Measurements from ENCODE around the gene CHMP4B.
"Not testable (repeated sequence)": the region's sequence is repeated elsewhere in the genome, so short reads cannot be mapped to it uniquely, and the experiment has no call there.

CHMP4B gene

DNA sequence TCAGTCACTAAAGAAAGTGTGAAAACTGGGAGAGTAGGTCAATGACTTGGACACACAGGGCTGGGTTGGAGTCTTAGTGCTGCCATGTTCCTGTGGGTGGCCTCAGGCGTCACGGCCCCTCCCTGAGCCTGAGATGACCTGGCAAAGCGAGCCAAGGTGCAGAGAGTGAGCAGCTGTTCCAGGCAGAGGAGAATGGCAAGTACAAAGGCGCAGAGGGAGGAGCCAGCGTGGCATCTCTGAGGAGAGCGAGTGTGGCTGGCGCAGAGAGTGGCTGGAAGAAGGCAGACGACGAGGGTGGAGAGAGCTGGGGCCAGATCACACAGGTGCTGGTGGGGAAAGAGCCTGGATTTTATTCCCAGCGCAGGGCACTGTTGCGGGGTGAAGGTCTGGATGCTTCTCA is 20.6 kb upstream of the CHMP4B start:
- DNase-seq: no peak

DNA sequence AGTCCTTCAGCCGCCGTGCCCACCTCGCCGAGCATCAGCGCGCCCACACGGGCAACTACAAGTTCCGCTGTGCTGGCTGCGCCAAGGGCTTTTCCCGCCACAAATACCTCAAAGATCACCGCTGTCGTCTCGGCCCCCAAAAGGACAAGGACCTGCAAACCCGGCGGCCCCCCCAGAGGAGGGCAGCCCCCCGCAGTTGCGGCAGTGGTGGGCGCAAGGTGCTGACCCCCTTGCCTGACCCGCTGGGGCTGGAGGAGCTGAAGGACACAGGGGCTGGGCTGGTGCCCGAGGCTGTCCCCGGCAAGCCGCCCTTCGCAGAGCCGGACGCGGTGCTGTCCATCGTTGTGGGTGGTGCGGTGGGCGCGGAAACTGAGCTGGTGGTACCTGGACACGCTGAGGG is 20.1 kb upstream of the CHMP4B start:
- DNase-seq: no peak

DNA sequence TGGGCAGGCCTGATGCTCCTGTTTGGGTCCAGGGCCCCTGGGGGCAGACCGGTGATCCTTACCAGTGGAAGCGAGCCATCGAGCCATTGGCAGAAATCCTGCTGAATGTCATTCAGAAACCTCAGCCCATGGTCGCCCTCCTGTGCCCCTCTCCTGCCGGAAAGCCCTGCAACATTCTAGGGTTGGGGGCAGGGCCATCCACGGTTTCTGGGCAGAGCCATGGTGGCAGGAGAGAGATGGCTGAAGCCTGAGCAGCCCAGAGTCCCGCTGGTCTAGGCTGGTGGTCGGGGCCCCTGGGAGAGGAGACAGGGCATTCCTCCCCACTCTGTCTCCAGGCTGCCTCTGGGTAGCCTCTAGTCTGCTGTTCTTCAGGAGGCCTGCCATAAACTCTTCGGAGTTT is 19.6 kb upstream of the CHMP4B start:
- no peak for DNase-seq

DNA sequence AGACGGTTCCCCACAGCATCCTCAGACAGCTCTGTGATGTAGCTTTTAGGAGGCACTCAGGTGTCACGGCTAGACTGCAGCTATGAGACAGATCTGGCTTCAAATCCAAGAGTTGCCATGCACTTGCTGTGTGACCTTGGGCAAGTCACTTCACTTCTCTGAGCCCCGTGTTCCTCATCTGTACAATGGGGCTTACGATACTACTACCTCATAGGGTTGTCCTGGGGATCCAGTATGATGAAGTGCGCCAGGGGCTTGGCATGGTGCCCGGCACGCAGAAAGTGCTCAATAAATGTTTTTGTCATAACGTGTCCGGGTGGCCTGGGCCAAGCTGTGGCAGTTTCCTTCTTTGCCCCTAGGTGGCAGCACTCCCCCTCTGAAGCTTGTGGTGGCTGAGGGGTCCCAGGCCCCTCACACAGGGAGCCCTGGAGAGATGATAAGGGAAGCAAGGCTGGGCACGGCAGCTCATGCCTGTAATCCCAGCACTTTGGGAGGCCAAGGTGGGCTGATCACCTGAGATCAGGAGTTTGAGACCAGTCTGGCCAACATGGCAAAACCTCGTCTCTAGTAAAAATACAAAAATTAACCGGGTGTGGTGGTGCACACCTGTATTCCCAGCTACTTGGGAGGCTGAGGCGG is 19.1 kb upstream of the CHMP4B start:
- no peak for DNase-seq

DNA sequence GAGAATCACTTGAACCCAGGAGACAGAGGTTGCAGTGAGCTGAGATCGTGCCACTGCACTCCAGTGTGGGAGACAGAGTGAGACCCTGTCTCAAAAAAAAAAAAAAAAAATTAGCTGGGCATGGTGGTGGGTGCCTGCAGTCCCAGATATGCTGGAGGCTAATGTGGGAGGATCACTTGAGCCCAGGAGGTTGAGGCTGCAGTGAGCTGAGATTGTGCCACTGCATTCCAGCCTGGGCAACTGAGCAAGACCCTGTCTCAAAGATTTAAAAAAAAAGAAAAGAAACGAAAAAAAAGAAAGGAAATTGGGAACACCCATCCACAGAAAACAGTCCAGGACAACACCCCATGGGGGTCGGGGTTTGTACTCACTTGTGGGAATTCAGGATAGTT is 18.6 kb upstream of the CHMP4B start:
- not testable (repeated sequence) for DNase-seq

DNA sequence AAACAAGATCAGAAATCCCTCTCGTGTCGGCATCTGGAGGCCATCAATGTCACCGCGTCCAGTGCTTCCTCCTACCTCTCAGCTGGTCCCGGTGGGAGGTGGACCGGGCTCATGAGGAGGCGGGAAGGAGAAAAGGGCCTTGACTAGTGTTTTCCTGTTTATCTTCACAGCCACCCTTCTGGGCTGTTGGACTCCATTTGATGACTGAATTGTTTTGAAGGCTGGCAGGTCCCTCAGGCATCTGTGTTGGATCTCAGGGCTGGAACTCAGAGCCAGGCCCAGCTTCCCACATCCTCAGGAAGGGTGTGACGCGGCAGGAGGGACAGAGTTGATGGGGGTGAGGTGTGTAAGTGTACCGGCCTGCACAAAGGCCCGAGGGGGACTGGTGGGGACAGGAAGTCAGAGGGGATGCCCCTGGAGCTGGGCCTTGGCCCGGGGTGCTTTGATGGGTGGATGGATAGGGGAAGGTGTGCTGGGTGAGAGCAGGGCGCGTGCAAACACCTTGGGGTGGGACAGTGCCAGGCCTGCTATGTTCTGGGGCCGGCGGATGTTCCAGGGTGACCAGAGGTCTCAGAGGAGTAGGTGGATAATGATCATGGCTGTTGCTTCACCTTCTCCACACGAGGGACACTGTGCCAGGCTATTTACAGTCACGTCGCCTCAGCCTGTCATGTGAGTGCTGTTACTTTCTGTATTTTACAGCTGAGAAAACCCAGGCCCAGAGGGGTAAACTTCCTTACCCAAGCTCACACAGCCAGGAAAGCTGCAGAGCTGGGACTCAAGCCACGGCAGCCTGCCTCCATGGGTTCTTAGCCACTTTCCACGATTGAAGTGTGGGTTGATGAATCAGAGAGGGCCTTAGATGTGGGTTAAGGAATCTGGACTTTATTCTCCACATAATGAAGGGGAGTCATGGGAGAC is 17.9 kb upstream of the CHMP4B start:
- DNase-seq: no peak

DNA sequence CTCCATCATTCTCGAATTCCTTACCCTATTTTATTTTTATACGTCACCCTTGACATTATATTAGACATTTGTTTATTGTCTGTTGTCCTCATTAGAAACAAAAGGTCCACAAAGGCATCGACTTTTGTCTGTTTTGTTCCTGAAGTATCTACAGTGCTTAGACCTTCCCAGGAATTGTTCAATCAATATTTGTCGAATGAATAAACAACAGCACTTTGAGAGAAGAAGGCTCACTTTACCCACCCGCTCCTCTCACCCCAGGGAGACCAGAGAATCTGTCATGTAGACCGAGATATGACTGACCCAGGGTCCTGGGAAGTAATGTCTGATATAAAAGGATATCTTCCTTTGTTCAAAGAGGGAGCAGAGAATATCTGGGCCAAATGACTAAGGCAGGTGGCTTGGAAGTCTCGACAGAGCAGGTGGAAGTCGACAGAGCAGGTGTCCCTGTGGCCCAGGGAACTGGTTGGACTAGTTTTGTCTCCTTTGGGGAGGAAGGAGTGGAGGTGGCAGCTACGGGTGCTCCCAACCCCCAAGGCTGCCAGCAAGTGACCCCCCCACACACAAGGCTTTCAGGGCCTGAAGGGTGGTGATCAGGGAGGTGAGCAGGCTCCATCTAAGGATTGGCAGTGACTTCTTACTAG is 14.8 kb upstream of the CHMP4B start:
- no peak for DNase-seq

DNA sequence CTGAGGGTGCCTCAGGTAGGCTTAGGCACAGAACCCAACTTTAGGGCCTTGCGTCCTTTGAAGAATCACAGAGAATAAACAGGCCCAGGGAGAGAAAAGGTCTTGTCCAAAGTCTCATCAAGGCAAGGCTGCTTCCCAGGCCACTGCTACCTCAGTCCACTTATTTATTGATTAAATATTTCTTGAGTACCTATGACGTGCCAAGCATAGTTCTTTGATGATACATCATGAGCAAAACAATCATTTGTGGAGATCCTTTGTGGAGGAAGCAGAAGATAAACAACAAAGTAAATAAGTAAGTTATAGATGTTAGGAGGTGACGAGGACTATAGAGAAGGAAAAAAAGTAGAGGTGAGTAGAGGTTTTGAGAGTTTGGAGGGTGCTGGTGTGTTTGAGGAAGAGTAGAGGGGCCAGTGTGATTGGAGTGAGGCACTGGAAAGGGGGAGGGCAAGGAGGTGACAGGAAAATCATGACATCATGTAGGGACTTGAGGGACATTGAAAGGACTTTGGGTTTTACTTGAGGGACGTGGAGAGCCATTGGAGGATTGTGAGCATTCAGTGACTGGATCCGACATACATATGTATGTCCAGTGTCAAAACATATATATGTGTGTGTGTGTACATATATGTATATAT is 14.1 kb upstream of the CHMP4B start:
- no peak for DNase-seq

DNA sequence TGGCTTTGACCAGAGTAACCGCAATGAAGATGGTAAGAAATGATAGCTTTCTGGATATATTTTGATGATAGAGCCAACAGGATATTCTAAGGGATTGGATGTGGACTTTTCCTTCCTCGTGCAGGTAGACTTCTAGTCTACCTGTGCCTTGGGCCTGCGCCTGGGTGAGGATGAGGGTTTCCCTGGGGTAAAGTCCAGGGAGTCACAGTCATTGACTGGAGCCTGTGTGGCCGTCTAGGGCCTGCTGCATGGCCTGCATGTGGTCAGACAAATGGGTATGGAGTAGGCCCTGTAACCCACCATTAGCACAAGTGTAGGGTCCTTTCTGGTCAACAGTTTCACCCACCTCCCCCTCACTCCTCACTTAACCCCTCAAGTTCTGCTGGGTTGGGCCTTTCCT is 12.7 kb upstream of the CHMP4B start:
- no peak for DNase-seq

DNA sequence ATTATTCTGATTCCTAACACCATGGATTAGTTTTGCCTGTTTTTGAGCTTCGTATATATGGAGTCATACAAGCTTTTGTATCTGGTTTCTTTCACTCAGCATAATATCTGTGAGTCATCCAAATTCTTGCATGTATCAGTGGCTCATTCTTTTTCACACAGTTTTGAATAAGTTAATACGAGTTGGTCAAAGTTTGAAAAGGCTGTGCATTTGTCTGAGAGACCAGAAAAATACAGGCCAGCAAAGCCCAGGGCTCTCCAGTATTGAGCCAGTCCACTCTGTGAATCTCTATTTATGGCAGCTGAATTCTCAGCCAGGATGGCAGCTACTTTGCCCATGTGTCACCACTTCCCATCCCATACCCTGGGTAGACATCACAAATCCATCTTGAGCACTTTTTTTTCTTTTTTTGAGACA is 7.2 kb upstream of the CHMP4B start:
- DNase-seq: no peak

DNA sequence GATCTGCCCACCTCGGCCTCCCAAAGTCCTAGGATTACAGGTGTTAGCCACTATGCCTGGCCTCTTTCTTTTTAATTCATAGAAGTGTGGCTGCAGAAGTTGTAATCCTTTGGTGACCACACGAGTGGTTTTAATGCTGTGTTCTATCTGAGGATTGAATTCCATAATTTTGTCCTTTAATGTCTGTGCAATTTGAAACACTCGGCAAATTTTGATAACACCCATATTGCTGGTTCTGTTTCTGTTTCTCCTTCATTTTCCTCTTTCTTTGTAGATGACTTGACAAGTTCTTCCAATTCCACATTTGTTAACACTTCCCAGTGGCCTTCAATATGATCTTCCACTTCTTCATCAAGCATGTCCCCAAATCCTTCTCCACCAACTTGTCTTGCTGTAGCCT is 2.8 kb upstream of the CHMP4B start:
- no peak for DNase-seq

DNA sequence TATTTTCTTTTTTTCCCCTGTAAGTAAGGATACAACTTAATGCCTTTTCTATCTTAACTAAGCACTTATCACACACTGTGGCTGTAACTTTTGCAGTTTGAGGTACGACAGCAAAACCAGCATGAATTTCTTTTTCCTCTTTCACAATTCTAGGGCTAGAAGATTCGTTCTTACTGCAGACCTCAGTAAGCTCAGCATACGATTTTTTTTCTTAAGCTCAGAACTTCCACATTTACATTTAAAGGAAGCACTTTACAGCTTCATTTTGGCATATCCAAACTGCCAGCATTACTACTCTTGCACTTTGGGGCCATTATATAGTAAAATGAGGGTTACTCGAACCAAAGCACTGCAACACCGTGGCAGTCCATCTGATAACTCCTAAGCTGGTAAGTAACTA is 889 bp upstream of the CHMP4B start:
- DNase-seq: no peak

DNA sequence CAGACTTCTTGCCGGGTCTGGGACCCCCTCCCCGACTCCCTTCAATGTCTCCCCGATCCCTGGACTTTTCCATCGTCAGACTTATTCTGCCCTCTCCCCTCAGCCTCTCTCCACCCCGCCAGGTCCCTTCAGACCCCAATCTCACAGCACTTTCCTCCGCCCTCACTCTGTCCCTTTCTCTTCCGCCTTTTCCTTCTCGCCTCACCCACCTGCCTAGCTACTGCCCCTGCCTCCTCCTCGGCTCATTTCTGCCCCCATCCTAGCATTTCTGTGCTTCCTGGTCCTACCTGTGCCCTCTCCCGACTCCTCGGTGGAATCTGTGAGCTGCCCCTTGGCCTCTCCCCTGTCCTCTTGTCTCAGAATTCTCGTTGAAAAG is 616 bp downstream of the CHMP4B start:
- DNase-seq: no peak

DNA sequence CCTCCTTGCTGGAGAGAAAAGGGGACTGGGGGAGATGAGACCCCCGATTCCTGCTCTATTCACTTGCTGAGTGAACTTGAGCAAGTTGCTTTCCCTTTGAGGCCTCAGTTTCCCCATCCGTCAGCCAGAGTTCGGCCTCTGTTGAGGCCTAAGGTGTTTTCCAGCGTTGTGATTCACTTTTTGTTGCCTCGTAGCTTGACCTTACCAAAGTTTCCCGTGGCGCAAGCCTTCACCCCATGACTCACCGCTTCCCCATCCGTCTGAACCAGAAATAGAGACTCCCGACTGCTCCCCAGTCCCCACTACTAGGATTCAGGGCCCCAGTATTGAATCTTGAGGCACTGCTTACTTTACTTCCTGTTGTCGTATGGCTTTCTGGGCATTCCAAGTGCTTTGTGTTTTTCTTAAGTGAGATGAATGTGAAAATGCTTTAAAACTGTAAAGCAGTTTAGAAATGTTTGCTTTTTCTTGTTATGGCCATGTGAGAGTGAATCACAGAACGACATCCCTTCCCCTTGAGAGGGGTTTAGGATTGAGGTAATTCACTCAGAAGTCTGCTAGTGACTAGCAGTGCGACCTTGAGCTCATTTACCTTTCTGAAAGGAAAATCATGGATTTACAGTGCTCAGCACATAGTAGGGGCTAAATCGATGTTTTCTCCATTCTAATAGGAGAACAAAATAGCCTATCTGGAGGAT is 1.2 kb downstream of the CHMP4B start:
- no peak for DNase-seq

DNA sequence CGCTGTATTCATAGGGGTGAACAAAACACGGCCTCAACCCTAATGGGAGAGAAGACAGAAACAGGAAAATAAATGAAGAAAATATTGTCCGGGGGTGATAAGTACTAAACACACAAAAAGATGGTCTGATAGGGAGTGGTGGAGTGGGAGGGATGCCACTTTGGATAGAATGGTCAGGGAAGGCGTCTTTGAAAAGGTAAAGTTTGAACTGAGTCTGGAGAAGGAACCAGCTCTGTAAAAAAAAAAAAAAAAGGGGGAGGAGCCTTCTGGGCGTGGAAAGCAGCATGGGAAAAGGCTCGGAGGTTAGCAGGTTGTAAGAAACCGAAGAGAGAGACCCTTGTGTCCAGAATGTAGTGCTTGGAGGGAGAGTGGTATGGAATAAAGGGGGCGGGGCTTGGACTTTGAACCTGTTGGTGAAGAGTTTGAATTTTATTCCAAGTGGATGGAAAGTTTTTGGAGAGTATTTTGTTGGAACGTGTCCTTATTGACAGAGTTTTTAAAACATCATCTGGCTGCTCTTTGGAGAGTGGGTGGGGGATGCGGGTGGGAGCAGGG is 1.8 kb downstream of the CHMP4B start:
- no peak for DNase-seq

DNA sequence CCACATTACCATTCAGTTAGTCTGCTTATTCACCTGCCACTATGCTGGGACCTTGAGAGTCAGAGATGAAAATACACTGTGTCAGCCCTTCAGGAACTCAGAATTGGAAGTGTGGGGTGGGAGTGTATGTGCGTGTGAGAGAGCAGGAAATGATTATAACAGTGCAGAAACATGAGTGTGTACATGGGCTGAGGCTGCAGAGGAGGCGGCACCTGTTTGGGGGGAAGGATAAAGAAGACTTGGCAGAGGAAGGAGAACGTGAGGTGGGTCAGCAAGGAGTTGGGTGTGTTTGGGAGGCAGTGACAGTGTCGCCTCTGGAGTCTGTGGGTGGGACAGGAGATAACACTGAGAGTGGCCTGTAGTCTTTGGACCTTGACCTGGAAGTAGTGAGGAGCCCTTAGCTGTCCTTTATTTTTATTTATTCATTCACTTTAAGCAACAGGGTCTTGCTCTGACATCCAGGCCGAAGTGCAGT is 3.1 kb downstream of the CHMP4B start:
- no peak for DNase-seq

DNA sequence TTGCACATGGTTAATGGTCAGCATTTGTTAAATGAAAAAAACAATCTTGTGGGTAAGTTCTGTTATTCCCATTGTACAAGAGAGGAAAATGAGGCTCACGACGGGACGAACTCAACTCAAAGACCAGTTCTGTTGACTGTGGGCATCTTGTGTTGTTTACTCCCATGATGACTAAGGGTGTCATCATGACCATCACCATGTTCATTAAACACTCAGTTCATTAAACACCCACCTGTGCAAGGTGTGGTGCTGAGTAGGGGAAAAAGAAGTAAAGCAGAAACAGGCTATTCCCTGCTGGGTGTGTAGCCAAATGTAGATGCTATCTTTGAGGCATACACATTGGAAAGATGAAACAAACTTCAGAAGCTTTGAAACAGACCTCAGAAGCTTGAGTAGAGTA is 4.5 kb downstream of the CHMP4B start:
- no peak for DNase-seq

DNA sequence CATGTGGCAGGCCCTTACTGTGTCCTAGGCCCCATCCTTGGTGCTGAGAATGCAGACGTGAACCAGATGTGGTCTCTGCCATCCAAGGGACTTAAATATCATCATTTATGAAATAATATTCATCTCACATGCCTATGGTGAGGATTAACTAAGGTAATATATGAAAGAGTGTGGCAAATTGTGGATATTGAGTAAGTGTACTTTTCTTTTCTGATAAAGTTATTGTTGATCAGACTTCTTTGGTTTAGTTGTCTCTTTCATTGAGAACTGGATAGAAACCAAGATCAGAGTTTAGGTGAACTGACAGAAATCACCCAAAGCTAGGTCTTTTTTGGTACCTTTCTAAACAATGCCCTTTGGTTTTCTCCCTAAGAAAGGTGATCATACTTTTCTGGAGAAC is 5.0 kb downstream of the CHMP4B start:
- no peak for DNase-seq

DNA sequence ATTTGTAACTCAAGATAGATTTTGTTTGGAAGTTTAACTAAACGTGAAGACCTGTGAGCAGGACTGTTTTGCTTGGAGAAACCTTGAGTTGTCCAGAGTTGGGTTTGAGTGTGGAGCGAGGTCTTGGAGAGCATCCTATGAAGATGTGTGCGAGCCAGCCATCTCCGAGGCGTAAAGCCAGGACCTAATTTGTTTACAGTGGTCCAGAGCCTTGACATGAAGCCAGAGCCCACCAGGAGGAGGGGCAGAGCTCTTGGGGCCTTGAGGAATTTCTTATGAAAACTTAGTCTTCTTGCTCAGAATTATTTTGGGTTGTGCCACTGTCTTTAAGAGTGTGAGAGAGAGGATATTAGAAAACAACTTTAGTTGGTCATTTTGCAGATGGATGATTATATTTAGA is 6.3 kb downstream of the CHMP4B start:
- no peak for DNase-seq

DNA sequence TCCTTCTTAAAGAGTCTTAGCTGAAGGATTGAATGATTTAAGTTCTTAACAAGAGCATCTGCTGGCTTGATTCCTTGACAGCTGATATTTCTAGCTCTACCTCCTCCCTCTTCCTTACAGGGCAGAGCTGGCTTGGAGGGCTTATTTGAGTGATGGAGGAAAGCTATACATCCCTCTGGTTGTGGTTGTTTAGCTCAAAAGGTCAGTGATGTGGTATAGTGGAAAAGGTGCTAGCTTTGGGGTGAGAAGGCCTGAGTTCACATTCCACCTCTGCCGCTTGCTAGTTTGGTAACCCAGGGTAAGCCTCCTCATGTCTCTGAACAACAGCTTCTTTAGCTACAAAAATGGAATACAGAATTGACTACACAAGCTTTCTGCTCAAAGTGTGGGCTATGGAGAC is 8.3 kb downstream of the CHMP4B start:
- DNase-seq: no peak

DNA sequence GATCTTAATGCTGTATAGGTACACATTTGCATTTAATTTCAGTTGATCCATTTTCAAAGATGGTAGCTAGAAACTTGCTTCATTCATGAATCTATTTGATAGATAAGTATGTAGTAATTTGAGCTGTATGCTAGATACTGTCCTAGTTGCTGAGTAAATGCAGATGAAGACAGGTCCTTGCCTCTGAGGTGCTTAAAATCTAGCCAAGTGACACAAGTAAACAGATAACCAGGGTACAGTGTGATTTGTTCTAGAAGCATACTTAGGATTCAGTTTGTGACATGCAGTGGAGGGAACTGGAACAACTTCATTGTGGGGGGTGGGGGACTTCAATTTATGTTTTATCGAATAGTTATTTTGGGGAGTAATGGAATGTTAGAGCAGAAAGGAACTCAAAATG is 9.2 kb downstream of the CHMP4B start:
- DNase-seq: no peak

DNA sequence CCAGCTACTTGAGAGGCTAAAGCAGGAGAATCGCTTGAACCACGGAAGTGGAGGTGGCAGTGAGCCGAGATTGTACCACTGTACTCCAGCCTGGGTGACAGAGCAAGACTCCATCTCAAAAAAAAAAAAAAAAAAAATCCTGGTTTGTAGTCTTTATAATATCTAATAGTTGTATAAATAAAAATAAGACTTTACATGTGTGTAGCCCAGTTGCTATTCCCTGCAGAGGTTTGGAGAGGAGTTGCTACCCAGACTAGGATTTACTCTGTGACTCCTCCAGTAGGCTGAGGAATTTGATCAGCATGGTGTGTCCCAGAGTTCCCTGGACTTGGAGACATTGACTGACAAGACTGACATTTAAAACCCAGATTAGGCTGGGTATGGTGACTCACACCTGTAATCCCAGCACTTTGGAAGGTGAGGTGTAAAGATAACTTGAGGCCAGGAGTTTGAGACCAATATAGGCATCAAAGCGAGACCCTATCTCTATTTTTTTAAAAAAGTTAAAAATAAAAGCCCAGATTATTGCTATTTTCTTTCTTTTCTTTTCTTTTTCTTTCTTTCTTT is 10.2 kb downstream of the CHMP4B start:
- DNase-seq: no peak
